Right lobe of liver (tissue), 4 donors: ENCODE measurements around the gene C19orf12.

Experiments
- POLR2A ChIP-seq: fragments of 450-650 bp; IDR thresholded peaks from one replicate; pipeline ENCODE4 v1.6.1; 2017; ENCODE audit warnings: antibody characterized with exemption, mild to moderate bottlenecking
- TF ChIP-seq, protein P1 (sequence below), 4 donors: fragments of 200-600 bp in 3 of 4; fragments of 450-650 bp in 1 of 4; IDR thresholded peaks; one replicate each; pipeline versions ENCODE4 v1.5.1 to v1.8.0; 2016 to 2022; ENCODE audit warnings: antibody characterized with exemption in 4 of 4, mild to moderate bottlenecking in 2 of 4
- donor health status: DM: no; HTN: no; CAD: no.
- donor health status: DM: no; HTN: no; CAD: no.
- donor health status: DM: no; HTN: yes; CAD: no.

DNA sequence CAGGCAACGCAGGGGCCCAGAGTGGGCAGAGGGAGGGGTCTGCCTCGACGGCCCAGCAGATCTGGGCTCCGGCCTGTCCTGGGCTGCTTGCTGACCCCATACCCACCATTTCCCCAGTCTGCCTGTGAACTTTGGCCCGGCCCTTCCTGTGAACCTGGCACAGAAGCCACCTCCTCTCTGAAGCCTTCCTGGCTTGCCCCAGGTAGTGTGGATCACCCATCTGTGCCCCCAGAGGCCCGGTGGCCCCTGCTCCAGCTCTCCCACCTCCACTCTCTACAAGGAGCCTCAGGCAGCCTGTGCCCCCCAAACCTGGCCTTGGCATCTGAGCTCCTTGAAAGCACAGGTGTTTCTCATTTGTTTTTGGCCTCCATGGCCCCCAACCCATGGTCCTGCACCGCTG is 34.1 kb downstream of the C19orf12 start:
- TF ChIP-seq, protein P1, sequence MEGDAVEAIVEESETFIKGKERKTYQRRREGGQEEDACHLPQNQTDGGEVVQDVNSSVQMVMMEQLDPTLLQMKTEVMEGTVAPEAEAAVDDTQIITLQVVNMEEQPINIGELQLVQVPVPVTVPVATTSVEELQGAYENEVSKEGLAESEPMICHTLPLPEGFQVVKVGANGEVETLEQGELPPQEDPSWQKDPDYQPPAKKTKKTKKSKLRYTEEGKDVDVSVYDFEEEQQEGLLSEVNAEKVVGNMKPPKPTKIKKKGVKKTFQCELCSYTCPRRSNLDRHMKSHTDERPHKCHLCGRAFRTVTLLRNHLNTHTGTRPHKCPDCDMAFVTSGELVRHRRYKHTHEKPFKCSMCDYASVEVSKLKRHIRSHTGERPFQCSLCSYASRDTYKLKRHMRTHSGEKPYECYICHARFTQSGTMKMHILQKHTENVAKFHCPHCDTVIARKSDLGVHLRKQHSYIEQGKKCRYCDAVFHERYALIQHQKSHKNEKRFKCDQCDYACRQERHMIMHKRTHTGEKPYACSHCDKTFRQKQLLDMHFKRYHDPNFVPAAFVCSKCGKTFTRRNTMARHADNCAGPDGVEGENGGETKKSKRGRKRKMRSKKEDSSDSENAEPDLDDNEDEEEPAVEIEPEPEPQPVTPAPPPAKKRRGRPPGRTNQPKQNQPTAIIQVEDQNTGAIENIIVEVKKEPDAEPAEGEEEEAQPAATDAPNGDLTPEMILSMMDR (IDR thresholded peaks at IDR 0.05) = no peak
- TF ChIP-seq POLR2A = no peak
